GM12874 (cell line): Measurements from ENCODE around the gene CBX8.

Experiments used
- TF ChIP-seq, protein P1 (sequence below): IDR thresholded peaks from 2 replicates; pipeline ENCODE4 v1.5.1; 2011; ENCODE audit warnings: low read depth, mild to moderate bottlenecking, control low read depth, low read length, moderate library complexity; ENCODE audit not compliant: insufficient read depth

Gene CBX8

DNA sequence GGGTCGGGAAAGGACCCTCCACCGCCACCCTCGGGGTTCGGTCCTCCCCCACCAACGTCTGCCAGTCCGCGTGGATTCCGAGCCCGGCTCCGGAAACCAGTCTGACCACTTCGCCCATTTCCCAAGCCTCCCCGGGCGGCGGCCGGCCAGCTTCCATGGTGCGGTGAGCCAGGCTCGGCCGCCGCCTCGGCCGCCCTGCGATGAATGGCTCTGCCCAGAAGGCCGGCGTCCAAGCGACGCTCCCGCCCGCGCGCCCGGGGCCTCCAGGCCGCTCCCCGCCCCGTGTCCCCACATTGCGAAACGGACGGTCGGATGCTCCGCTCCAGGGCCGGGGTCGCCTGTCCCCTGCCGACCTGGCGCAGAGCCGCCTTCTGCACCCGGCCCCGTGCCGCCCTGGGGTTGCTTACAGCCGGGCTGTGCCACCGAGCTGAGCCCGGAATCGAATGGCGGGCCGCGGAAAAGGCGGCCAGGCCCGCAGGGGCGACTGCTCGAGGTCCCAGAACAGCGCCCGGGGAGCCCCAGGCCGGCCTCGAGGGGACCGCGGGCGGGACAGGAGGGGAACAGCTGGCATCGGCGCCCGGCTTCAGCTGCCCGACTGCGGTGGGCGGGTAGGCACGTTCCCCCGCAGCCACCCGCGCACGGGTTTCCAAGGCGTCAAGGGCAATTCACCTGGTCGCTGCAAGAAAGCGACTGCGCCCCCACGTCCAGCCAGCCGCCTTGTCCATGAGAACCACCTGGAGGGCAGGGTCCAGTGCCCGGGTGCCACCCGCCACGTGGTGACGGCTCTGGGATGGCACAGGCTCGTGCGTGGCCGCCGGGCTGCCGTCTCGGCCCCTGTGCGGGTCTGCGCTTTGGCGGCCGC is 18.3 kb upstream of the CBX8 start:
- TF ChIP-seq, protein P1, sequence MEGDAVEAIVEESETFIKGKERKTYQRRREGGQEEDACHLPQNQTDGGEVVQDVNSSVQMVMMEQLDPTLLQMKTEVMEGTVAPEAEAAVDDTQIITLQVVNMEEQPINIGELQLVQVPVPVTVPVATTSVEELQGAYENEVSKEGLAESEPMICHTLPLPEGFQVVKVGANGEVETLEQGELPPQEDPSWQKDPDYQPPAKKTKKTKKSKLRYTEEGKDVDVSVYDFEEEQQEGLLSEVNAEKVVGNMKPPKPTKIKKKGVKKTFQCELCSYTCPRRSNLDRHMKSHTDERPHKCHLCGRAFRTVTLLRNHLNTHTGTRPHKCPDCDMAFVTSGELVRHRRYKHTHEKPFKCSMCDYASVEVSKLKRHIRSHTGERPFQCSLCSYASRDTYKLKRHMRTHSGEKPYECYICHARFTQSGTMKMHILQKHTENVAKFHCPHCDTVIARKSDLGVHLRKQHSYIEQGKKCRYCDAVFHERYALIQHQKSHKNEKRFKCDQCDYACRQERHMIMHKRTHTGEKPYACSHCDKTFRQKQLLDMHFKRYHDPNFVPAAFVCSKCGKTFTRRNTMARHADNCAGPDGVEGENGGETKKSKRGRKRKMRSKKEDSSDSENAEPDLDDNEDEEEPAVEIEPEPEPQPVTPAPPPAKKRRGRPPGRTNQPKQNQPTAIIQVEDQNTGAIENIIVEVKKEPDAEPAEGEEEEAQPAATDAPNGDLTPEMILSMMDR: no peak

DNA sequence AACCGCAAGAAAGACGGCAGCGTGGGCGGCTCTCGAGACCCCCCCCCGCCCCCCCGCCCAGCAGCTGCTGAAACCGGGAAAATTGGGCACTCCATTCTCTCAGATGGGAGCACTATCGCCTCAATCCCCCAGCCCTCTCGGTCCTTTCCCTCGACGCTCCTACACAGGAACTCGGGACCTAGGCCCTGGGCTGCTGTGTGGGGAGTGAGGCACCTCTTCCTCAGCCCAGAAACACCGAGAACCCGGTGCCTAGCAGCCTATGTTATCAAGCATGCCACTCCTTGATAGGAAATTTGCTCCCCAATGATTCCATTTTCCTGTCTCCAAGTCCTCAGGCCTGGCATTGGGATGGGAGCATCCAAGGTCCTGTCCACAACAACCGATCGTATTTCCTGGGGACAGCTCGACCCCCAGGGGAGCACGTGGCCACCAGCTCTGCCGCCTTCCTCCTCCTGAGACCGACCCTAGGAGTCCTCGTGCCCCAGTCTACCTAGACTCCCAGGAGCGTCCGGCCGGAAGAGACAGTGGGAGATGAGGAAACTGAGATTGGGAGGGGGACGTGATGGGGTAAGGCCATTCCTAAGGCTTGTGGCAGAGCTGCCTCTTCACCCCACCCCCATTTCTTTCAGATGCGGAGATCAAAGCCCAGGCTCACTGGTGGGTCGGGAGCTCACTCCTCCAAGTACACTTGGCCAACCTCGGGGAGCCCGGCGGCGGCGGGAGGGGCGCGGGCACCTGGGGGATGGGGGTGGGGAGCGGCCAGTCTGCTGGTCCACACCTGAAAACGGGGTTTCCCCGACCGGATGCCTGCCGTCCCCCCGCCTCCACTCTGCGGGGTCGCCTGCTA is 17.5 kb upstream of the CBX8 start:
- TF ChIP-seq, protein P1: no peak

DNA sequence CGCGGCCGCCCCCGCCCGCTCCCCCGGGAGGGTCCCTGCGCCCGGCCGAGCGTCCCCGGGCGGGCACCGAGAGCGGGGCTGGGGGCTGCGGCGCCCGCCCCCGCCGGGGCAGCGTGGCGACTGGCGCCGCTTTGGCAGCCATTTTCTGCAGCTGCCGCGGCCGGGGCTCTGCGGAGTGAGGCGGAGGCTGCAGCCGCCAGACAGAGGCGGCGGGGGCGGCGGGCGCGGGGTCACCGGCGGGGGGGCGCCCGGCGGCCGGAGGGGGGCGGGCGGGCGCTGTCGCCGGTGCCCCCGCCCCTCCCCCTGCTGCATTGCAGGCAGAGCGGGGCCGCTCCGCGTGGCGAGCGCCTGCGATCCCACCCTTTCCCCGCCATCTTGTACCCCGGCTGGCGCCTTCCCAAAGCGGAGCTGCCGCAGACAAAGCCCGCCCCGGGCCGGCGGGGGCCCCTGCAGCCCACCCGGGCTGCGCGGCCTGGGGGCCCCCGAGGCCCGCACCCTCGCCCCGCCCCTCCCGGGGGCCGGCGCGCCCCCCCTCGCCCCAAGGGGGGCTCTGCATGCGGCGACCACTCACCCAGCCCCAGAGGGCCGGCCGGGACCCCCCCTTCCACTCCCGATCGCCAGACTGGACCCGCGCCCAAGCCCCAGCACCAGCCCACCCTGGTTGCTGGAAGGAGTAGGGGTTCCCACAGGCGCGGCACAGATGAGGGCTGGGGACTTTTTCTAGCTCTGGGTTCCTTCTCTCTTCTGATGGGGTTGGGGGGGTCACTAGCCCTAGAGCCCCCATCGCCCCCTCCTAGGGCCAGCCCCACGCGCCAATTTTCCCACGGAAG is 16.6 kb upstream of the CBX8 start:
- TF ChIP-seq, protein P1: no peak

DNA sequence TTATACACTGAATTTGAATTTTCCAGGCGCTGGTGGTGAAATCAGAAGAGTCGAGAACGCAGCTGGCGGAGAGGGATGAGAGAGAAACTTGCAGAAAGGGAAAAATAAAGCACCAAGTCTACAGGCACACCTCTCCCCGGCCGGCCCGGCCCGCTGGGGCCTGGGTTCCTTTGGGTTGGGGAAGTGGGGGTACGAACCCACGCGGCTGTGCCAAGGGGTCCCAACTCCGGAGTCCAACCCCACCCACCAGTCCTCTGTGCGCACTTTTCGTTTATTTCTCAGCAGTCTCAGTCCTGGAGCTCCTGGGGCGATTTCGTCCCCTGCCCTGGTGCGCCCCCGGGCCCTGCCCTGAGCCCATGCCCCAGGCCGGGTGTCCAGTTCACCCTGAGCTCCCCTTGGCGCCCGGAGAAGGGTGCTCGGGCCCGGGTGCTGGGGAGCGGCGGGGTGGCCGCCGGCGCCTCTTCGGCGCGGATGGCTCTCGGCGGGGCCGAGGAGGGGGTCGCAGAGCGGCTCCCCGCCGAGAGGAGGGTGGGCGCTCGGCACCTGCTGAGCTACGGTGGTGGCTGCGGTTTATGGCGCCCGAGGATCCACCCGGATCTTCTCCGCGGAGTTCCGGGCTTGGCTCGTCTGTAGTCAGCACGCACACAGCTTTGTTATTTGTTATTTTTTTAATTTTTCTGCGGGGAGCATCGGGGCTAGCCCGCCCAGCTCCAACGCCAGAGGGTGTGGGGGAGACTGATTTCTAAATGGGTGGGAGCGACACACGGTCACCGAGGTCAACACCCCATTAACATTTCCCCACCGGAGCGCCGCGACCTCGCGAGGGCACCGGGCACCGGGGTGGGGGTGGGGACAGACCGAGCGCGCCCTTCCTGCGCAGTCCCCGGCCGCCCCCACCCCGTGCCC is 15.7 kb upstream of the CBX8 start:
- TF ChIP-seq, protein P1: no peak

DNA sequence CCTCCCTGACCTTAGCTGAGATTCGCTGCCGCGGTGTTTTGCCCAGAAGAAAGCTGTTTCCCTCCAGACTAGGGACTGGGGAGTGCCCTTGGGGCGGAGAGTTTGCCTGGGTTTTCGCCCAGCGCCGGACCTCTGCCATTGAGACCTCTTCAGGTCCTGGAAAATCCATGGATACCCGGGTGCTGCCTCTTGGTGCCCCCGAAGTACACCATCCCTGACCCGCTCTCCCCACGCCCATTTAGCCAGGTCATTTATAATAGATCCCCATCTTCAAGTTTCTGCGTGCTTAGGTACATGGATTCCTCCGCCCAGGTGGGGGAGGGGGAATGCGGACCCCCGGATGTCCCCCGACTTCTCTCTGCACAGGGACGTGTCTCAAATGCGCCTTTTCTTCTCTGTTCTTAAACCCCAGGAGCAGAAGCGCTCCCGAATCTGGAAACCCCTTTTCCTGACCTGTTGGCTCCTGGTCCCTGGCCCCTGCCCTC is 15.0 kb upstream of the CBX8 start:
- TF ChIP-seq, protein P1: no peak

DNA sequence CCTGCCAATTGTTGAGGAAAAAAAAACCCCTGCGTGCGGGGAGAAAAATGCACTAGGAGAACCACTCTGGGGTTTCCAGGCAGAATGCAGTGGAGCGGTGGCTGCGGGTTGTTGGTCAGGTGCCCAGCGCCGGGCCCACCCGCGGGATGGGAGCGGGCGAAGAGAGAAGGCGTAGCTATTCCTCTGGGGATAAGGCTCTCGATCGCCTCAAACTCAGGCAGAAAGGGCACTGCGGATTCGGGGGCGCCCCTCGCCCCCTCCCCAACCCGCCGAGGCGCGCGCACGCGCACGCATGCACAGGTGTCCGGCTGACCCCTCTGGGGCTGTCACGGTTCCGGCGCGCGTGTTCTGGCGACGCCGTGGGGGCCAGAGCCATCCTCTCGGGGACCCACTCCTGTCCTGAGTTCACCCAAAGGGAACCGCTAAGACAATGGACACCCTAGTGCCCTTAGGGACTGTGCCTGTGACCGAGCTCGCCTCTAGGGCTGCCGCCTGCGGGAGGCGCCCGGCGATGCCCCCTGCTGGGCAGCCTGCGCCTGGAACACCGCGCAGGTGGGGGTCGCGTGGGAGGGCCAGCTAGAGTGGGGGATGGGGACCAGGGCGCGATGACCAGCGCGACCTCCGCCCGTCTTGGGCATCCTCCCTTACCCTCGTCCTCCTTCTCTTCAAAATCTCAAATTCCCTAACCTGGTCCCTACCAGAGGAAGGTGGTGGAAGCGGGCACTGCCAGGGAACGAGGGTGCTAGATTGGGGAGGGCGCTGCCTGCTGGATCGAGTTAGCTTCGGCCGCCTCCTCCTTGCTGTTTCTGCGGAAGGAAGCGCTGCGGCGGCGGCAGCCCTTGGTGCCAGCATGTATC is 14.4 kb upstream of the CBX8 start:
- TF ChIP-seq, protein P1: peak; percentile 83
